ENCODE results near the gene PLPP6. TPM values are rescaled to one million over a fixed set of nuclear protein-coding genes. Genes with fewer than 3 reads are reported as not detected.

The PLPP6 gene
- 1 to 10 TPM; 2.5 to 3.1 (median 2.5) TPM for total RNA-seq

GRCh38 chr9:4662108-4662988 is at the start of gene PLPP6:
Gene PLPP6, plus strand, starts transcription at chr9:4662294. Its CDS starts 82 bp downstream, at chr9:4662376.
- in situ Hi-C loops (cut with MboI; ENCODE audit: low sequenced_read_pairs in 4 of 4), result loop anchor here in 2 of 4 donors (5.0 kb wide), 1 partner anchor 80 kb away; the partner anchor contains the start of gene AK3 (in 2 of the 2)
- DNase-seq (peak; percentile 78 to 84), ATAC-seq (peak; percentile 95 to 96)
- Histone ChIP-seq H3K4me1 (peaks cover 19 to 26% of the 10 kb centered on the region in 2 donors), H3K27me3 (no peaks in the 10 kb centered on the region), H3K27ac (peak within 1 kb of the TSS; percentile 70 to 83 (median 77)), H3K9me3 (no peaks in the 10 kb centered on the region), H3K36me3 (no peaks in the 10 kb centered on the region), H3K4me3 (peak within 1 kb of the TSS; percentile 66 to 87 (median 76))
- intact Hi-C loops (cut with DNase I; ENCODE audit: low total_unique reads), result loop anchor here (1.0 to 10.0 kb wide), 4 partner anchors 17 to 782 kb away; partner anchors contain the start of genes AK3, CDC37L1 and JAK2
- TF ChIP-seq POLR2A (IDR thresholded peaks at IDR 0.05) (peak; percentile 16 to 51), CTCF (IDR thresholded peaks at IDR 0.05 in 4 of 5, conservative IDR thresholded peaks at IDR 0.05 in 1 of 5) (peak; percentile 15 to 71 (median 57))

DNA sequence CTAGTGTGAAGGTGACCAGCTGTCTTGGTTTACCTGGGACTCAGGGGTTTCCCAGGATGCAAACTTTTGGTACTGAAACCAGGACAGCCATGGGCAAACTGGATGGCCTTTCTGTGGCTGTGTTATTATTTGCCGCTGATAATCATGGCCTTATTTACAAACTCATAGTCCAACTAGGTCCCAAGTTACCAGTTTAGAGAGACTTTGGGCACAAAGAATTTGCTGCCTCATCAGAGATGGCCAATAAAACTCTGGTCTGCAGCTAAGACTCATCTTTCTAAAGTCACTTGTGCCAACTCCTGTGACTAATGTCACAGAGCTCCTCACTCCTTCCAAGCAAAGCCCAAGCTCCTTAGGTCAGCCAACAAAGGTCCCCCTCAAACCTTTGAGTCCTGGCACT is 47.5 kb upstream of the PLPP6 start:
- Histone ChIP-seq H3K9me3 (no peaks in the 10 kb centered on the region), H3K36me3 (no peaks in the 10 kb centered on the region), H3K27me3 (no peaks in the 10 kb centered on the region), H3K4me3 (no peak overlapping the region), H3K27ac (no peak overlapping the region), H3K4me1 (no peaks in the 10 kb centered on the region)
- DNase-seq (no peak), ATAC-seq (no peak)
- TF ChIP-seq POLR2A (IDR thresholded peaks at IDR 0.05), result no peak
- no peak for TF ChIP-seq CTCF (IDR thresholded peaks at IDR 0.05 in 4 of 5, conservative IDR thresholded peaks at IDR 0.05 in 1 of 5)
- in situ Hi-C loops (cut with MboI; ENCODE audit: low sequenced_read_pairs in 4 of 4) (no loop called here), intact Hi-C loops (cut with DNase I; ENCODE audit: low total_unique reads) (no loop called here)

DNA sequence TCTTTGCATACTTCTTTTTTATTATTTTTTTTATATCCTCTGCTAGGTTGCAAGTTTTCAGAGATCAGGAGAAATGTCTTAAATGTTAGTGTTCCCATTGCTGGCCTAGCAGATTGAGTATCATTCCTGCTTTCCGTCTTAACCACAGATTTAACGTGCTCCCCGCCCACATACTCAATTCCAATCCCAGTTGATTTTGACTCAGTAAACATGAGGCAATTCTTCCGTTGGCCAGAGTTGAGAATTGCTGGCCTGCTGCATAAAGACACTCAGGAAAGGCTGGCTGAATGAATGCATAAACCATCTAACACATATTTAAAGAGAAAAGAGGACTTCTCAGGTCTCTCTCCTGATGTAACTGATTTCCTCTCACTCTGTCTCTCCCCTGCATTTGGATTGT is 46.8 kb upstream of the PLPP6 start:
- DNase-seq (no peak), ATAC-seq (no peak)
- H3K27me3 ChIP-seq, result no peaks in the 10 kb centered on the region
- TF ChIP-seq CTCF (IDR thresholded peaks at IDR 0.05 in 4 of 5, conservative IDR thresholded peaks at IDR 0.05 in 1 of 5), result no peak
- TF ChIP-seq POLR2A (IDR thresholded peaks at IDR 0.05), result no peak
- H3K4me1 ChIP-seq, result no peaks in the 10 kb centered on the region
- in situ Hi-C loops (cut with MboI; ENCODE audit: low sequenced_read_pairs in 4 of 4), result no loop called here
- H3K4me3 ChIP-seq, result no peak overlapping the region
- intact Hi-C loops (cut with DNase I; ENCODE audit: low total_unique reads), result no loop called here
- H3K9me3 ChIP-seq, result no peaks in the 10 kb centered on the region
- no peaks in the 10 kb centered on the region for H3K36me3 ChIP-seq
- H3K27ac ChIP-seq, result no peak overlapping the region

- no peak for ATAC-seq
- no peak for DNase-seq
- TF ChIP-seq CTCF (IDR thresholded peaks at IDR 0.05 in 4 of 5, conservative IDR thresholded peaks at IDR 0.05 in 1 of 5), result no peak
- no peak for TF ChIP-seq POLR2A (IDR thresholded peaks at IDR 0.05)
- no peak overlapping the region for H3K4me3 ChIP-seq
- no peaks in the 10 kb centered on the region for H3K4me1 ChIP-seq
- intact Hi-C loops (cut with DNase I; ENCODE audit: low total_unique reads) (no loop called here), in situ Hi-C loops (cut with MboI; ENCODE audit: low sequenced_read_pairs in 4 of 4) (no loop called here)
- H3K27ac ChIP-seq, result no peak overlapping the region
- no peaks in the 10 kb centered on the region for H3K27me3 ChIP-seq
- H3K36me3 ChIP-seq, result no peaks in the 10 kb centered on the region
- no peaks in the 10 kb centered on the region for H3K9me3 ChIP-seq
These were observed 46.3 kb upstream of the PLPP6 start for GRCh38 chr9:4615778-4616177.

Measured in gastrocnemius medialis (tissue), 4 donors.